Keratinocyte (primary cell): ENCODE results near the gene SSX2. TPM values are rescaled to one million over a fixed set of nuclear protein-coding genes. Genes with fewer than 3 reads are reported as not detected.
"Not testable (repeated sequence)": the region's sequence is repeated elsewhere in the genome, so short reads cannot be mapped to it uniquely, and the experiment has no call there.

Experiments used
- DNase-seq: peaks from one replicate; pipeline ENCODE4 v3.0.0-alpha.2; 2011; ENCODE audit warnings: low read depth, missing footprints, low spot score
- FAIRE-seq: peaks from 2 replicates; lab custom pipeline; 2011; peaks lifted over from hg19 to GRCh38; lab: Jason Lieb, UNC
- H2AFZ ChIP-seq: 2 replicates; pipeline ENCODE4 v1.6.0; 2012; ENCODE audit warnings: low read length, control low read depth, inconsistent platforms; ENCODE audit not compliant: control insufficient read depth
- H3K27ac ChIP-seq: 2 replicates; pipeline ENCODE4 v1.5.1; 2011; ENCODE audit warnings: low read length; ENCODE audit not compliant: control insufficient read depth, insufficient read depth
- H3K27me3 ChIP-seq: 3 replicates; pipeline ENCODE4 v1.6.0; 2011; ENCODE audit warnings: low read length; ENCODE audit not compliant: control insufficient read depth, insufficient read depth; ENCODE audit errors: extremely low read depth
- H3K36me3 ChIP-seq, 2 experiments: 2 replicates in 1 of 2; 3 replicates in 1 of 2; pipeline ENCODE4 v1.5.1; 2011; ENCODE audit warnings: low read length in 2 of 2, mild to moderate bottlenecking in 1 of 2; ENCODE audit not compliant: control insufficient read depth in 2 of 2, insufficient read depth in 2 of 2; ENCODE audit errors: extremely low read depth in 1 of 2
- H3K4me1 ChIP-seq: 3 replicates; pipeline ENCODE4 v1.5.1; 2011; ENCODE audit warnings: low read length; ENCODE audit not compliant: control insufficient read depth, insufficient read depth; ENCODE audit errors: extremely low read depth
- H3K4me2 ChIP-seq: 3 replicates; pipeline ENCODE4 v1.6.0; 2011; ENCODE audit warnings: low read depth, low read length; ENCODE audit not compliant: control insufficient read depth, insufficient read depth; ENCODE audit errors: extremely low read depth
- H3K4me3 ChIP-seq, 3 experiments: fragments of 200-600 bp in 1 of 3; sonication (generic) in 1 of 3; 2 replicates in 2 of 3; 3 replicates in 1 of 3; pipeline ENCODE4 v1.5.1; 2011 to 2016; ENCODE audit warnings: low read length in 3 of 3, mild to moderate bottlenecking in 3 of 3, control low read depth in 2 of 3, inconsistent platforms in 1 of 3, low read depth in 1 of 3, mixed read lengths in 1 of 3, mixed run types in 1 of 3, moderate library complexity in 1 of 3; ENCODE audit not compliant: control insufficient read depth in 2 of 3, insufficient read depth in 2 of 3; ENCODE audit errors: extremely low read depth in 1 of 3
- H3K79me2 ChIP-seq: 2 replicates; pipeline ENCODE4 v1.6.0; 2012; ENCODE audit warnings: low read length; ENCODE audit not compliant: control insufficient read depth, insufficient read depth
- H3K9ac ChIP-seq: 3 replicates; pipeline ENCODE4 v1.6.0; 2011; ENCODE audit warnings: low read length; ENCODE audit not compliant: control insufficient read depth, insufficient read depth; ENCODE audit errors: extremely low read depth
- H3K9me1 ChIP-seq: 3 replicates; pipeline ENCODE4 v1.6.0; 2011; ENCODE audit warnings: low read length; ENCODE audit not compliant: control insufficient read depth, insufficient read depth; ENCODE audit errors: extremely low read depth
- H3K9me3 ChIP-seq: 2 replicates; pipeline ENCODE4 v1.5.1; 2012; ENCODE audit warnings: low read depth, low read length; ENCODE audit not compliant: control insufficient read depth
- H4K20me1 ChIP-seq: 3 replicates; pipeline ENCODE4 v1.6.0; 2011; ENCODE audit warnings: low read length; ENCODE audit not compliant: control insufficient read depth, insufficient read depth; ENCODE audit errors: extremely low read depth
- dilution Hi-C: fragments of 300-500 bp; cut with MboI; formaldehyde crosslinking; loops from one replicate; pipeline ENCODE4 v1.7.0; 2020; ENCODE audit warnings: low sequenced_read_pairs; ENCODE audit not compliant: extremely low pct_ligation_motif_present
- polyA plus RNA-seq, 5 experiments: library from polyadenylated mRNA; depleted of rRNA in 3 of 5; stranded (reverse) in 3 of 5; stranded (forward) in 1 of 5; unstranded in 1 of 5; fragments of >200 nt; gene quantifications; 1 replicate in 1 of 5; 2 replicates in 3 of 5; 3 replicates in 1 of 5; pipeline versions ENCODE4 v1.2.1 to v1.2.3, GENCODE V29; 2011 to 2012; ENCODE audit warnings: missing spikeins in 2 of 5, low read depth in 1 of 5, low replicate concordance in 1 of 5
- small RNA-seq, 3 experiments: library from RNA; depleted of rRNA; stranded (forward); fragments of <200 nt; gene quantifications; one replicate each; pipeline ENCODE3, GENCODE V24; 2012; ENCODE audit warnings: low read depth in 3 of 3, low replicate concordance in 1 of 3; ENCODE audit not compliant: insufficient read length in 3 of 3

The SSX2 gene
- polyA plus RNA-seq, 1 donor (not counting 4 experiments of a cell fraction or from before 2014, with no cell fraction given): not detected

DNA sequence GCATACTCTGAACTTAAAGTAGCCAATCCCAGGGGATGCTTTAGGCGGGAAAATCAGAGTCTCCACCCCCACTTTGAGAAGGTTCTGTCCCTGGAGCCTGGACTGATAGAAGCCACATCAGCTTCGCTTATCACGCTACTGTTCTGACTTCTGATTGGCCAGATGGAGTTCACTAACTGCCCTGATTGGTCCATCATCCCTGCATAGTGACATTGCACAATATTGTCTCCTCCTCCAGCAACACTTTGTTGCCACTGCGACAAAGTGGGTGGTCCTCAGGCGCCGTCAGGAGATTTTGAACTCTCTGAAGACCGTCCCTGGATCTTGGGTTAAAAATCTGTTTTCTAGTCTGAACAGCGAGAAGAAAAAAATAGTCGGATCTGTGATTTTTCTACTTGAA, 52.2 kb downstream of the SSX2 start, which contains the start of gene SSX7:
Gene SSX7, minus strand, starts transcription at position 101 of the 400 bp plus-strand sequence. CDS start 1,428 bp downstream, outside the sequence.
- H3K4me2 ChIP-seq, DNase-seq, H3K9me3 ChIP-seq, H3K27me3 ChIP-seq, H4K20me1 ChIP-seq, H3K27ac ChIP-seq, H3K4me3 ChIP-seq, H3K4me1 ChIP-seq, H2AFZ ChIP-seq, H3K36me3 ChIP-seq, H3K9ac ChIP-seq, FAIRE-seq, H3K9me1 ChIP-seq, H3K79me2 ChIP-seq, dilution Hi-C loops: not testable (repeated sequence)

DNA sequence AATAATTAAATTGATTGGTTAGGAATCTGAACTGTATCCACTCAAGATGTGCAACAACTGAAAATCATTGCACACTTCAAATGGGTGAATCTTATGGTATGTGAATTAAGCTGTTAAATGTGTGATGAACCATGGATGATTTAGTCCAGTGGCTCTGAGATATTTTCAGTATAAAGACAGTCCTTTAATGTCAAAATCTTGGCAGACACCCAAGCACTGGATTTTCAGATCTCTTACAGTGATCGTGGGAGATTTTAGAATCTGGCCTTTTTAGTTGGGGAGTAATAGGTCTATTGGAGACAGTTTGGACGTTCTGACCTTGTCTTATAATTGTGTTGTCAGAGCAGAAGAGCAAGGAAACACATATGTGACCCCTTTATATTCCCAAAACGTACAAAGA, 56.3 kb downstream of the SSX2 start:
- H3K4me2 ChIP-seq, DNase-seq, FAIRE-seq, H3K9ac ChIP-seq, H3K4me3 ChIP-seq, H2AFZ ChIP-seq, H3K36me3 ChIP-seq, H3K9me3 ChIP-seq, H3K9me1 ChIP-seq, H3K79me2 ChIP-seq, H4K20me1 ChIP-seq, H3K27ac ChIP-seq, H3K4me1 ChIP-seq, dilution Hi-C loops, H3K27me3 ChIP-seq: not testable (repeated sequence)

DNA sequence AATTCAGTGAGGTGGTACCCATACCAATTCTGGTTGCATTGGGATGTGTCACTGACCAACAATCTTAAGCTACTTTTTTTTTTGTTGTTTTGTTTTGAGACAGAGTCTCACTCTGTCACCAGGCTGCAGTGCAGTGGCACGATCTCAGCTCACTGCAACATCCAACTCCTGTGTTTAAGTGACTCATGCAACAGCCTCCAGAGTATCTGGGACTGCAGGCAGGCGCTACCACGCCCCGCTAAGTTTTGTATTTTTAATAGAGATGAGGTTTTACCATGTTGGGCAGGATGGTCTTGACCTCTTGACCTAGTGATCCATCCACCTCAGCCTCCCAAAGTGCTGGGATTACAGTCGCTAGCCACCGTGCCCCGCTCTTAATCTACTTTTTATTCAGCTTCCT, 58.0 kb downstream of the SSX2 start:
- FAIRE-seq, H3K9me3 ChIP-seq, dilution Hi-C loops, H3K27ac ChIP-seq, H3K4me2 ChIP-seq, H3K27me3 ChIP-seq, H4K20me1 ChIP-seq, H2AFZ ChIP-seq, H3K9me1 ChIP-seq, H3K4me1 ChIP-seq, H3K4me3 ChIP-seq, H3K36me3 ChIP-seq, DNase-seq, H3K79me2 ChIP-seq, H3K9ac ChIP-seq: not testable (repeated sequence)

Small RNAs within 50 kb of the gene (small RNA-seq; reads per million reads assigned to genes)
- gene AC244505.3 (0 reads per million in 3 experiments), gene AC244505.5 (0 reads per million in 3 experiments), gene AL450023.3 (0 reads per million in 3 experiments), gene RNA5SP504 (0 reads per million in 3 experiments)

Other genes starting within 250 kb of the SSX2 start
- not detected in 3 replicates for gene XAGE1A, start 211.4 kb downstream of the SSX2 start, polyA plus RNA-seq
- not detected in 3 replicates for gene XAGE1B, start 190.1 kb downstream of the SSX2 start, polyA plus RNA-seq
- not detected in 3 replicates for gene SSX7, start 52.3 kb downstream of the SSX2 start, polyA plus RNA-seq
- not detected in 3 replicates for gene SSX2B, start 44.1 kb upstream of the SSX2 start, polyA plus RNA-seq
- 0.07 to 0.08 TPM in 2 of 3 replicates, not detected in the other for gene SPANXN5, start 90.2 kb upstream of the SSX2 start, polyA plus RNA-seq
- gene XAGE5, start 104.1 kb upstream of the SSX2 start, polyA plus RNA-seq: not detected in 3 replicates
- gene XAGE3, start 160.9 kb upstream of the SSX2 start, polyA plus RNA-seq: not detected in 3 replicates
- 12.0 to 16.8 TPM (median 12.4 TPM) in 3 replicates for gene FAM156B, start 190.2 kb upstream of the SSX2 start, polyA plus RNA-seq